ENCODE data around the gene TAS2R42. TPM values are rescaled to one million over a fixed set of nuclear protein-coding genes. Genes with fewer than 3 reads are reported as not detected.

The TAS2R42 gene
- total RNA-seq, 1 donor from 2014 or later = not detected

DNA sequence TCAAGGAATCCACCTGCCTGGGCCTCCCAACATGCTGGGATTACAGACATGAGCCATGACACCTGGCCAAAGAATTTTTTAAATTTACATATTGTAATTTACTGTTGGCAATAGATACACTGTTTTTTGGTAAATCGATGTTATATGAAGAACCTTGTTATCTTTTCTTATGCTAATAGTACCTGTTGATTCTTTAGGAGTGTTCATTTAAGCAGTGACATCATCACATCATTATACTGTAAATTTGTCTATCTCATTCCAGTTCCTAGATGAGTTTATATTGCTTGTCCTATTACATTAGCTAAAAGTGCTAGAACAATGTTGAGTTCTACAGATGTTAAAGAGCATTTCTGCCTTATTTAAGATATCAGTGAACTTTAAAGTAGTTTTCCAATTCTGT lies 39.3 kb downstream of the TAS2R42 start:
- H3K36me3 ChIP-seq = peaks cover 3% of the 10 kb centered on the region
- H3K9me3 ChIP-seq (replicated peaks) = peaks cover 28% of the 10 kb centered on the region
- no peaks in the 10 kb centered on the region for H3K27me3 ChIP-seq (ENCODE audit: low read depth)
- DNase-seq = no peak
- H3K4me1 ChIP-seq = peaks cover 4% of the 10 kb centered on the region
- TF ChIP-seq, protein P1, sequence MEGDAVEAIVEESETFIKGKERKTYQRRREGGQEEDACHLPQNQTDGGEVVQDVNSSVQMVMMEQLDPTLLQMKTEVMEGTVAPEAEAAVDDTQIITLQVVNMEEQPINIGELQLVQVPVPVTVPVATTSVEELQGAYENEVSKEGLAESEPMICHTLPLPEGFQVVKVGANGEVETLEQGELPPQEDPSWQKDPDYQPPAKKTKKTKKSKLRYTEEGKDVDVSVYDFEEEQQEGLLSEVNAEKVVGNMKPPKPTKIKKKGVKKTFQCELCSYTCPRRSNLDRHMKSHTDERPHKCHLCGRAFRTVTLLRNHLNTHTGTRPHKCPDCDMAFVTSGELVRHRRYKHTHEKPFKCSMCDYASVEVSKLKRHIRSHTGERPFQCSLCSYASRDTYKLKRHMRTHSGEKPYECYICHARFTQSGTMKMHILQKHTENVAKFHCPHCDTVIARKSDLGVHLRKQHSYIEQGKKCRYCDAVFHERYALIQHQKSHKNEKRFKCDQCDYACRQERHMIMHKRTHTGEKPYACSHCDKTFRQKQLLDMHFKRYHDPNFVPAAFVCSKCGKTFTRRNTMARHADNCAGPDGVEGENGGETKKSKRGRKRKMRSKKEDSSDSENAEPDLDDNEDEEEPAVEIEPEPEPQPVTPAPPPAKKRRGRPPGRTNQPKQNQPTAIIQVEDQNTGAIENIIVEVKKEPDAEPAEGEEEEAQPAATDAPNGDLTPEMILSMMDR (IDR thresholded peaks at IDR 0.05; ENCODE audit: borderline replicate concordance) = no peak
- no peak overlapping the region for H3K4me3 ChIP-seq
- intact Hi-C loops (cut with micrococcal nuclease) = no loop called here
- H3K27ac ChIP-seq (replicated peaks) = no peak overlapping the region

DNA sequence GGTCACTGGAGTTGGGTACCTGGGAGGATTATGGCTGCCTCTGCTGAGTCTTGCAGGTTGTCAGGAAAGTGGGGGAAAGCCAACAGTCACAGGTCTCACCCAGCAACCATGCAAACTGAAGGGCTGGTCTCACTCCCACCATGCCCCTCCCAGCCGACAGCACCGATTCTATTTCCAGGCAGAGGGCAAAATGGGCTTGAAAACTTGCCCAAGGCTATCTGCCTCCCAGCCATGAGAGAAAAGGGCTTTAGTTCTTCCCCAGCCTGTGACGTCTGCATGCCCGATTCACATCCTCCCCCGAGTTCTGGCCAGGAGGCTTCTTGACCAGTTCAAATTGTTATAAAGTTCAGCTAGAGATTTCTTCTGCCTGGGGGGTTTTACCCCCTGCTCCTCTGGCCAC lies 42.4 kb downstream of the TAS2R42 start:
- TF ChIP-seq, protein P1 (IDR thresholded peaks at IDR 0.05; ENCODE audit: borderline replicate concordance) = no peak
- Histone ChIP-seq H3K36me3 (peaks cover 7% of the 10 kb centered on the region), H3K4me1 (no peaks in the 10 kb centered on the region), H3K9me3 (replicated peaks) (peaks cover 28% of the 10 kb centered on the region), H3K27ac (replicated peaks) (no peak overlapping the region), H3K4me3 (no peak overlapping the region), H3K27me3 (ENCODE audit: low read depth) (no peaks in the 10 kb centered on the region)
- intact Hi-C loops (cut with micrococcal nuclease) = no loop called here
- no peak for DNase-seq

DNA sequence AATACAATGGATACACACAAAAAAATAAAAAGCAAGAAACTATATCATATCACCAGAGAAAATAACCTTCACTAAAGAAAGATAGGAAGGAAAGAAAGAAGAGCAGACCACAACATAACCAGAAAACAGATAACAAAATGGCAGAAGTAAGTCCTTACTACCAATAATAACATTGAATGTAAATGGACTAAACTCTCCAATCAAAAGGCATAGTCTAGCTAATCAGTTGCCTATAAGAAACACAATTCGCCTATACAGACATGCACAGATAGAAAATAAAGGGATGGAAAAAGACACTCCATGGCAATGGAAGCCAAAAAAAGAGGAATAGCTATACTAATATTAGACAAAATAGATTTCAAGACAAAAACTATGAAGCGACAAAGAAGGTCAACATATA lies 43.4 kb downstream of the TAS2R42 start:
- intact Hi-C loops (cut with micrococcal nuclease) = no loop called here
- Histone ChIP-seq H3K27ac (replicated peaks) (no peak overlapping the region), H3K9me3 (replicated peaks) (peaks cover 28% of the 10 kb centered on the region), H3K27me3 (ENCODE audit: low read depth) (no peaks in the 10 kb centered on the region), H3K4me1 (no peaks in the 10 kb centered on the region), H3K36me3 (peaks cover 7% of the 10 kb centered on the region), H3K4me3 (no peak overlapping the region)
- DNase-seq = no peak
- TF ChIP-seq, protein P1 (IDR thresholded peaks at IDR 0.05; ENCODE audit: borderline replicate concordance) = no peak

DNA sequence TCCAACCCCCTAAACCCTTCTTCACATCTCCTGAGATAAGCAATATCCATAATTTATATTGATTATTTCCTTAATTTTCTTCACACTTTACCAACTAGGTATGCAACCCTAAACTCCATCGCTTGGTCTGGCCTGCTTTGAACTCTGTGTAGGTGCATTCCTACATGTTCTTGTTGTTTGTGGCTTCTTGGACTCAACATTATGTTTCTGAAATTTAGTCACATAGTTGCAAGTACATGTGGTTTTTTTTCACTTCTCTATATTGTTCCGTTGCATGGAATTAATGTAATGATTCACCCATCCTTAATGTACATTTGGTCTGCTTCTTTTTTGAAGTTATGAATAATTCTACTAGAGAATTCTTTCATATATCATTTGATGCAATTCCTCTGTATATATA lies 50.7 kb downstream of the TAS2R42 start:
- Histone ChIP-seq H3K36me3 (no peaks in the 10 kb centered on the region), H3K27me3 (ENCODE audit: low read depth) (no peaks in the 10 kb centered on the region), H3K9me3 (replicated peaks) (no peaks in the 10 kb centered on the region), H3K4me3 (no peak overlapping the region), H3K27ac (replicated peaks) (no peak overlapping the region), H3K4me1 (peaks cover 26% of the 10 kb centered on the region)
- TF ChIP-seq, protein P1 (IDR thresholded peaks at IDR 0.05; ENCODE audit: borderline replicate concordance) = no peak
- no peak for DNase-seq
- intact Hi-C loops (cut with micrococcal nuclease) = no loop called here

Other genes with a start within 250 kb of the TAS2R42 start
- 0.58 TPM for gene TAS2R14, start 247.7 kb downstream of the TAS2R42 start, total RNA-seq
- 0.47 TPM for gene TAS2R50, start 200.0 kb downstream of the TAS2R42 start, total RNA-seq
- gene TAS2R20, start 188.6 kb downstream of the TAS2R42 start, total RNA-seq = 0.44 TPM
- gene TAS2R19, start 164.3 kb downstream of the TAS2R42 start, total RNA-seq = 0.38 TPM
- 0.88 TPM for gene TAS2R31, start 155.5 kb downstream of the TAS2R42 start, total RNA-seq
- gene TAS2R46, start 124.6 kb downstream of the TAS2R42 start, total RNA-seq = 0.30 TPM
- not detected for gene TAS2R43, start 94.6 kb downstream of the TAS2R42 start, total RNA-seq
- 0.44 TPM for gene TAS2R30, start 52.3 kb downstream of the TAS2R42 start, total RNA-seq
- gene SMIM10L1, start 15.7 kb downstream of the TAS2R42 start, total RNA-seq = 17.2 TPM
- not detected for gene PRB3, start 82.8 kb upstream of the TAS2R42 start, total RNA-seq
- gene PRB4, start 123.5 kb upstream of the TAS2R42 start, total RNA-seq = not detected
- gene PRB2, start 208.6 kb upstream of the TAS2R42 start, total RNA-seq = not detected

Measured in left ventricle myocardium inferior (tissue), 1 donor.